HFFc6 (cell line): ENCODE measurements around the gene HS6ST3. TPM values are rescaled to one million over a fixed set of nuclear protein-coding genes. Genes with fewer than 3 reads are reported as not detected.

ENCODE experiments used
- DNase-seq: peaks from one replicate; pipeline ENCODE4 v3.0.0-alpha.2; 2018
- H3K27ac Mint-ChIP-seq: 2 replicates; pipeline ENCODE4 v1.8.0; 2020; ENCODE audit warnings: mild to moderate bottlenecking, mixed read lengths
- H3K27me3 Mint-ChIP-seq: 2 replicates; pipeline ENCODE4 v1.8.0; 2021; ENCODE audit warnings: mild to moderate bottlenecking, moderate library complexity, mixed read lengths; ENCODE audit not compliant: insufficient read depth
- H3K36me3 Mint-ChIP-seq: 2 replicates; pipeline ENCODE4 v1.8.0; 2021; ENCODE audit warnings: low read depth, mixed read lengths
- H3K4me1 Mint-ChIP-seq: 2 replicates; pipeline ENCODE4 v1.8.0; 2020; ENCODE audit warnings: low read depth, mixed read lengths
- H3K4me3 Mint-ChIP-seq: 2 replicates; pipeline ENCODE4 v1.8.0; 2020; ENCODE audit warnings: mild to moderate bottlenecking, moderate library complexity, mixed read lengths
- H3K9me3 Mint-ChIP-seq: 2 replicates; pipeline ENCODE4 v1.8.0; 2020; ENCODE audit warnings: mild to moderate bottlenecking, mixed read lengths
- CTCF ChIP-seq: fragments of 200-600 bp; sonication (generic); IDR thresholded peaks from 2 replicates; pipeline ENCODE4 v1.5.0; 2021; ENCODE audit warnings: antibody characterized with exemption, mild to moderate bottlenecking
- total RNA-seq, 6 experiments: library from RNA; stranded (reverse); fragmentation: NEBNext Ultra II Directional; extraction: Animal tissue kit (Norgen Biotek cat#: 25700); gene quantifications; 2 replicates in 1 of 6; 3 replicates in 5 of 6; pipeline ENCODE4 v1.2.3, GENCODE V29; 2021

The HS6ST3 gene
- total RNA-seq, 6 experiments from 2014 or later: not detected

- DNase-seq: no peak
- Mint-ChIP-seq H3K27me3 (no peaks in the 10 kb centered on the region), H3K4me1 (no peaks in the 10 kb centered on the region), H3K27ac (no peak overlapping the region), H3K4me3 (no peak overlapping the region), H3K36me3 (no peaks in the 10 kb centered on the region), H3K9me3 (peaks cover 48% of the 10 kb centered on the region)
- no peak for TF ChIP-seq CTCF
These were observed 692.3 kb downstream of the HS6ST3 start for GRCh38 chr13:96782186-96782585.

- Mint-ChIP-seq H3K4me1 (no peaks in the 10 kb centered on the region), H3K27ac (no peak overlapping the region), H3K36me3 (no peaks in the 10 kb centered on the region), H3K27me3 (no peaks in the 10 kb centered on the region), H3K9me3 (peaks cover 43% of the 10 kb centered on the region), H3K4me3 (no peak overlapping the region)
- no peak for DNase-seq
- TF ChIP-seq CTCF: no peak
These were observed 693.1 kb downstream of the HS6ST3 start for GRCh38 chr13:96783057-96783456.

- DNase-seq: no peak
- Mint-ChIP-seq H3K9me3 (peaks cover 39% of the 10 kb centered on the region), H3K27ac (no peak overlapping the region), H3K4me3 (no peak overlapping the region), H3K4me1 (no peaks in the 10 kb centered on the region), H3K36me3 (no peaks in the 10 kb centered on the region), H3K27me3 (no peaks in the 10 kb centered on the region)
- TF ChIP-seq CTCF: no peak
These were observed 693.6 kb downstream of the HS6ST3 start for GRCh38 chr13:96783511-96783910.

- DNase-seq: no peak
- Mint-ChIP-seq H3K9me3 (peaks cover 28% of the 10 kb centered on the region), H3K27ac (no peak overlapping the region), H3K36me3 (no peaks in the 10 kb centered on the region), H3K4me1 (no peaks in the 10 kb centered on the region), H3K4me3 (no peak overlapping the region), H3K27me3 (no peaks in the 10 kb centered on the region)
- TF ChIP-seq CTCF: no peak
These were observed 696.1 kb downstream of the HS6ST3 start for GRCh38 chr13:96785986-96786385.

GRCh38 chr13:96792188-96792587, 702.3 kb downstream of the HS6ST3 start:
- no peak for TF ChIP-seq CTCF
- Mint-ChIP-seq H3K9me3 (peaks cover 30% of the 10 kb centered on the region), H3K36me3 (no peaks in the 10 kb centered on the region), H3K4me3 (no peak overlapping the region), H3K27ac (no peak overlapping the region), H3K27me3 (no peaks in the 10 kb centered on the region), H3K4me1 (no peaks in the 10 kb centered on the region)
- DNase-seq: no peak
